ENCODE measurements around the gene TADA3.

Gene TADA3

GRCh38 chr3:9809615-9810432, 17.6 kb upstream of the TADA3 start, which contains the start of gene TTLL3:
Gene TTLL3, plus strand, starts transcription at chr3:9810262. Its CDS starts 400 bp downstream, at chr3:9810662.
- DNase-seq = peak; percentile 39 to 68 (median 61)

GRCh38 chr3:9809239-9809614, 17.0 kb upstream of the TADA3 start:
- DNase-seq = no peak

DNA sequence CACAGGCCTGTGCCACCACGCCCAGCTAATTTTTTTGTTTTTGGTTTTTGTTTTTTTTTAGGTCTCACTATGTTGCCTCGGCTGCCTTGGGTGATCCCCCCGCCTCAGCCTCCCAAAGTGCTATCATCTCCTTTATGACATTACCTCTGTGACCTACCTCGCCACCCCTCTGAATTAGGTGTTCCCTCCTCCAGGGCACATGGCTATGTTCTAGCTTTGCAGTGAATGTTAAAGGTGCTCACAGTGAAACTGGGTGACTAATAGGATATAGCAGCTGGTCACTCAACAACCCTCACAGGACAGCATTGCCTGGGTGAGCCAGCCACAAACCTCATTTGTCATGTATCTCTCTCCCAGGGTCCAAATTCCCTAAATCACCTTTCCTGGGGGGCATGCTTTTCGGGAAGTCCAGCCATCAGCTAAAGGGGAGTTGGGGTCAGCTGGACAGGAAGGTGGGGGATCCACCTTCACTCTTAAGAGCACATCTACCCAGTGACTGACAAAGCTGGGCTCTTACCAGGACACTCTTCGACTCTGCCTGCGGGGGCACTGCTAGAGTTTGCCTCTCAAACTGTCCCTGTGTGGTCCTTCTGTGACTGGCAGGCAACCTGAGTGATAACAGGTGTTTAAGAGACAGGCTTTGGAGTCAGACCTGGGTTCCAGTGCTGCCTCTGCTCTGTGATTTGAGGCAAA, 16.2 kb upstream of the TADA3 start:
- peak in 2 of 3 experiments; percentile 10 to 34 for DNase-seq

GRCh38 chr3:9807981-9808344, 15.7 kb upstream of the TADA3 start:
- no peak for DNase-seq

DNA sequence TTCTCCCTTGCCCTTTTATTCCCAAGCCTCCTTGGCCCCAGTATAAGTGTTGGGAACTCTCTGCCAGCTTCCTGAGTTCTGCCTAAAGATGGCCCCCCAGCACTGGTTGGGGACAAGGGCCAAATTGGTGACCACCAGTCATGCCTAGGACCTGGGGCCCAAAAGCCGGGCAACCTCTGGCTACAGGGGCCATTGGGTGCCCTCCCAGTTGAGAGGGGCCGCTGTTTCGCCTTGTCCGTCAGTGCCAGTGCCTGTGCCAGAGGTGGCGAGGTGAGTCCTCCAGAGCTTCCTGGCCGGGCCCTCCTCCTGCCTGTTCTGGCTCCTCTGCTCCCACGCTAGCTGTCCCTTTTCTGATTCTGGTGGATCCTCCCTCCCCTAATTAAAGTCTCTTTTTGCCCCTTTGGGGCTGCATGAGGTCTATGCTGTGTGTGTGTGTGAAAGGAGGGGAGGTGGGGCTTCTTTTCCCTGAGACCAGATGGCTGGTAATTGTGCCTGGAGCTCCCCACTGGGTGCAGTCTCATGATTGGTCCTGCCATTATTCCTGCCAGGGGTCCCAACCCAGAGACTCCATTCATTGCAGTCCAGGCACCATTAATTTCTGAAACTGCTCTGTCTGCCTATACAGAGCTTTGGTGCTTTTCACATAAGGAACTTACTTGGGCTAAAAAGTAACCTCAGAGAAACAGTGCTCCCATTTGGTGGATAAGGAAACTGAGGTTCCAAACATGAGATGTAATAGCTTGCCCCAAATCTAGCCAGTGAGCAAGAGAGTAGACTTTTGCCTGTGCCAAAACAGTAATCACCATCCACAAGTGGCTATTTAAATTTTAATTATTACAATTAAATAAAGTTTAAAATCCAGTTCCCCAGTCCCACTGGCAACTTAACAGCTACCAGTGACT, 14.7 kb upstream of the TADA3 start:
- DNase-seq = no peak

DNA sequence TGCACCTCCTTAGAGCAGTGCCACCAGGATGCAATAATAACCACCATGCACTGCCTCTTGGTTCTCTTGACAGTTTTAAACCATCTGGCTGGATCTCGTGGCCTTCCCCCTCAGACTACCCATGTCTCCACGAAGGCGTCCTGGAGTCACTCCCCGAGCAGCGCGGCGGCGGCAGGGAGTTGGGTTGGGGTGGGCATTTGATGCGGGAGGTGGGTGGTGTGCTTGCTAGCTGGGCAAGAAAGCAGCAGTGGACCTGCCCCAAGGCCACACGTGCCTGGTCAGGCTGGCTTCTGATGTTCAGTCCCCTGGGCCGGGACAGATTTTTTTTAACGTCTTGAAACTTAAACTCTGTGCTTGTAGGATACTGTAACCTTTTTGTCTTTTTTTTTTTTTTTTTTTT, 13.9 kb upstream of the TADA3 start:
- no peak for DNase-seq

DNA sequence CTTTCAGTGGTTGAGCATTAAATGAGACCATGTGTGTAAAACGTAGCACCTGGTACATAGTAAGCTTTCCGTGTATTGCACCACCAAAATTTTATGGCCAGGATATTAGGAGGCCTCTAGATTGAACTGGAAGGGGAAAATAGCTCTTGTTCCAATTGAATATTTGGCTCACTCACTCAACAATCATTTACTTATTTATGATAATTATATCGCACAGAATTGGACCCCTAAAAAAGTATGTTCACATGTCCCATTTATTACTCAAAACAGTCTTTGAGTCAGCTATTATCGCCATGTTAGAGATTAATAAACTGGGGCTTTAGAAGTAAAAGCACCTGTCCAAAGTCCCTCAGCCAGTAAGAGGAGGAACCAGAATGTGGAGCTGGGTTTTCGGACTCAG, 12.7 kb upstream of the TADA3 start:
- no peak for DNase-seq

DNA sequence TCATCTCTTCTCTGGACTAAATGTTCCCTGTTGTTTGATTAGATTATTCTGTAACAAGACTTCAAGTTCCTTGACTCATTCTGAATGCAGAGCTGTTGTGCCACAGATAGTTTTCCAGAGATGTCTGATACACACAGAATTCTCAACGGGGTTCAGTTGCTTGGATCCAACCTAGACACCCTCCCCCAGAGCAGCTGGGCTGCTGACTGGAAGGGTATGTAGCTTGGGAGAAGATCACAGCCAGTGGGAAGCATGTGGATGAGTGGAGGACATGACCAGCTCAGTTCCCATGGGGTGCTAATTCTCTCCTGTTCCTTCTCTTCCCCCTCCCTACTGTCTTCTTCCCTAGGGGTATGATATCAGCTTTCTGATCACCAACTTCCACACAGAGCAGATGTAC, 11.2 kb upstream of the TADA3 start:
- no peak for DNase-seq

- no peak for DNase-seq
Observed at GRCh38 chr3:9800529-9800928, 8.3 kb upstream of the TADA3 start.

GRCh38 chr3:9797196-9797945, 5.1 kb upstream of the TADA3 start:
- no peak for DNase-seq

DNA sequence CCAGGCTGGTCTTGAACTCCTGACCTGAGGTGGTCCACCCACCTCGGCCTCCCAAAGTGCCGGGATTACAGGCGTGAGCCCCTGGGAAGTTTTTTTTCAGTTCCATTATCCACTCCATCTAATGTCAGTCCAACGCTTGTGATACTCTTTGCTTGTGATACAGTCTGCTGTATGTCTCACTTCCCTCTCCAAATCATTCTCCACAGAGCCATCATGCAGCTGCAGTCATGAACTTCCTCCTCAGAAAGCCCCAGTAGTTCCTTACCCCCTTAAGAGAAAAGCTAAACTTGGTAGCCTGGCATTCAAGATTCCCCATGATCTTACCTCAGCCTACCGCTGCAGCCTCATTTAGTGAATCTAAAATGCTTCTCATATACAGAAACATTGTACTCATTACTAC, 2.9 kb upstream of the TADA3 start:
- DNase-seq = no peak

DNA sequence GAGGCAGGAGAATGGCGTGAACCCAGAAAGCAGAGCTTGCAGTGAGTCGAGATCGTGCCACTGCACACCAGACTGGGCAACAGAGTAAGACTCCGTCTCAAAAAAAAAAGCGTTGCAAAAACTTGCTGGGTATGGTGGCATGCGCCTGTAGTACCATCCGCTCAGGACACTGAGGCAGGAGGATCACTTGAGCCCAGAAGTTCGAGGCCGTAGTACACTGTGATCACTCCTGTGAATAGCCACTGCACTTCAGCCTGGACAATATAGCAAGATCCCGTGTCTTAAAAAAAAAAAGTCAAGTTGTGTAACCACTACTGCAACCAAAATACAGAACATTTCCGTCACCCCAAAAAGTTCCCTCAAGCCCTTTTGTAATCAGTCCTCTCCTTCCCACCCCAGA, 2.1 kb upstream of the TADA3 start:
- DNase-seq = no peak

- DNase-seq = peak in 1 of 3 experiments; percentile 36
Observed at GRCh38 chr3:9793161-9793781, 998 bp upstream of the TADA3 start.

GRCh38 chr3:9791790-9792404, 376 bp downstream of the TADA3 start:
- no peak for DNase-seq

DNA sequence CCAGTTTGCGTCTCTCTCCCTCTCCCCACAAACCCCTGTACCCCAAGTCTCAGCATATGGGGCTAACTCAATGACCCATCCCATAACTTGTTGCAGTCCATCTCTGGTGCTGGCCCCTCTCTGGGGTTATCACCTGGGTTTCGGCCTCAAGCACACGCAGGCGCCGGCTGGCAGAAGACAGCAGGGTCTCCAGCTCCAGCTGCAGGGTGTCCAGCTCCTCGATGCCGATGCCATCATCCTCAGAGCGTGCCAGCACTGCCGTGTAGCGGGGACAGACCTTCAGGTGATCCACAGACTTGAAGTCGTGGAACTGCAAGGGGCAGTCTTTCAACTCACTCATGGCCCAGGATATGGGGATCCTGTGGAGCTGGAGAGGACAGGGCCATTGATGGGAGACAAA, 1.1 kb downstream of the TADA3 start:
- DNase-seq = no peak

DNA sequence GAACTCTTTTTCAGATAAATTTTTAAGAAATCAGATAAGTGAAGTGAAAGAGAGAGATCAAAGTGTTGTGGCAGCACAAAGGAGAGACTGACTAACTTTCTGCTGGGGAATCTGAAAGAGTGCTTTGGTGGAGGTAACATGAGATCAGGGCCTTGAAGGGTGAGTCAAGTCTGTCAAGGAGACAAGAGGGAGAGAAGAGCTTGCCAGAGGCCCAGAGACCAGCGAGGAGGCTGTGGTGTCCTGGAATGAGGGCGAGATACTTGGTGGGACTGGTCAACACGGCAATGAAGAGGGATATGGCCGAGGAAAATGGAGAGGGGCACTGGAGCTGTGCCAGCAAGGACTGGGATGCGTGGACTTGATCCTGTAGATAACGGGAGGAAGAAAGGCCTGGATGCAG, 4.6 kb downstream of the TADA3 start:
- DNase-seq = no peak

DNA sequence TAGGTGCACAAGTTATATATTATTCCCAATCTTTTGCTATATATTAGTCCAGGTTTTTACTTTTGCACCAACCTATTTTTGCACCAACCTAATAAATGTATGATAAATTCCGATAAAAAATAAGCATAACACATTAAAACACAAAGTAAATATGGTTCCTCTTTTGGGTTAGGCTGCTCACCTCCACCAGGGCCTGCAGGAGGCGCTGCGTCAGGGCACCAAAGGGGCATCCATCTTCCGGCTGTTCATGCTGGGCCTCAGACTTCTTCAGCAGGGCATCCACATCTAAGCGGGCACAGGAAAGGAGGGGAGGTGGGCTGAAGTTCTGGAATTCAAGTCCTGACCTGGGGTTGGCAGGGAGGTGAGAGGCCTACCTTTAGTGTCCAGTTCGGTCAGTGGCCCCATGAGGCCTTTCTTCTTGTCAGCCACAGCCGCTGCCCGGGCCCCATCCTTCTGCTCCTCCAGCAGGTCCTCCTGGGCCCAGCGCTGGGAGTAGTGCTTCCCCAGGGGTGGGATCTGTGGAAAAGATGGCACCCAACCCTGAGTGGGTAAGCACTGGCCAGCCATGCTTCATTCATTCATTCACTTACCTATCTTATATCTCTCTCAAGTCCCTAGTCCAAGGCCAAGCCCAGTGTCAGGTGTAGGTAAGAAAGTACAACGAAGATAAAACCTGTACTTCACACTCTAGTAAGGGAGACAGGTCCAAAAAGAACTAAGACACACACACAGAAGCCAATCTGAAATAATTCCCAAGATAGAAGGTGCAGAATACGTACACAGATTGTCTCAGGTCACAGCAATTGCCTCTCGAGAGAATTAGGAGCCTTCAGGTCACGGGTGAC, 5.2 kb downstream of the TADA3 start:
- no peak for DNase-seq

GRCh38 chr3:9786209-9786739, 6.0 kb downstream of the TADA3 start:
- DNase-seq = no peak

- no peak for DNase-seq
Observed at GRCh38 chr3:9785602-9786001, 6.7 kb downstream of the TADA3 start.

- no peak for DNase-seq
Observed at GRCh38 chr3:9784965-9785364, 7.3 kb downstream of the TADA3 start.

- no peak for DNase-seq
Observed at GRCh38 chr3:9783954-9784353, 8.3 kb downstream of the TADA3 start.
